Superior temporal gyrus (tissue), 1 donor: ENCODE measurements around the gene DCPS.
"Not testable (repeated sequence)": the region's sequence is repeated elsewhere in the genome, so short reads cannot be mapped to it uniquely, and the experiment has no call there.

ENCODE experiments used
- DNase-seq: peaks from one replicate; pipeline ENCODE4 v3.0.0-alpha.2; 2016; ENCODE audit errors: extremely low spot score

Gene DCPS

GRCh38 chr11:126360049-126360446 is 56.2 kb downstream of the DCPS start:
- DNase-seq, result peak; percentile 36

- no peak for DNase-seq
These were observed 57.5 kb downstream of the DCPS start for GRCh38 chr11:126361400-126361799.

GRCh38 chr11:126362879-126363655 is 59.2 kb downstream of the DCPS start:
- peak; percentile 31 for DNase-seq

GRCh38 chr11:126363706-126364248 is 59.9 kb downstream of the DCPS start:
- peak; percentile 83 for DNase-seq

GRCh38 chr11:126364735-126365134 is 60.9 kb downstream of the DCPS start:
- not testable (repeated sequence) for DNase-seq

GRCh38 chr11:126365508-126365907 is 61.6 kb downstream of the DCPS start:
- DNase-seq, result not testable (repeated sequence)

GRCh38 chr11:126366064-126366822 is 62.4 kb downstream of the DCPS start:
- no peak for DNase-seq

GRCh38 chr11:126366823-126367654 is 63.2 kb downstream of the DCPS start:
- DNase-seq, result not testable (repeated sequence)

GRCh38 chr11:126367806-126368205 is 63.9 kb downstream of the DCPS start:
- DNase-seq, result not testable (repeated sequence)

- not testable (repeated sequence) for DNase-seq
These were observed 64.7 kb downstream of the DCPS start for GRCh38 chr11:126368336-126369119.

- DNase-seq, result no peak
These were observed 66.2 kb downstream of the DCPS start for GRCh38 chr11:126370016-126370415.

GRCh38 chr11:126371595-126371994 is 67.7 kb downstream of the DCPS start:
- DNase-seq, result no peak

GRCh38 chr11:126373389-126374066 is 69.7 kb downstream of the DCPS start:
- DNase-seq, result not testable (repeated sequence)

- not testable (repeated sequence) for DNase-seq
These were observed 70.9 kb downstream of the DCPS start for GRCh38 chr11:126374562-126375300.

- no peak for DNase-seq
These were observed 71.9 kb downstream of the DCPS start for GRCh38 chr11:126375726-126376125.

GRCh38 chr11:126378763-126379162 is 74.9 kb downstream of the DCPS start:
- DNase-seq, result no peak

GRCh38 chr11:126380909-126381308 is 77.0 kb downstream of the DCPS start:
- no peak for DNase-seq

- not testable (repeated sequence) for DNase-seq
These were observed 78.1 kb downstream of the DCPS start for GRCh38 chr11:126381960-126382359.

- DNase-seq, result not testable (repeated sequence)
These were observed 78.8 kb downstream of the DCPS start for GRCh38 chr11:126382641-126383040.
